ENCODE measurements around the gene SIGLECL1. TPM values are rescaled to one million over a fixed set of nuclear protein-coding genes. Genes with fewer than 3 reads are reported as not detected.

The SIGLECL1 gene
- total and polyA plus RNA-seq, 9 of the 15 experiments (the other 6 are each of a cell fraction or from before 2014, with no cell fraction given), result not detected

- Histone ChIP-seq H3K9me1 (ENCODE audit: control insufficient read depth, insufficient read depth, low read length) (no peaks in the 10 kb centered on the region), H3K27me3 (ENCODE audit: control insufficient read depth in 2 of 2, insufficient read depth in 2 of 2, low read length in 2 of 2) (peaks cover 9 to 50% of the 10 kb centered on the region in 2 experiments; a peak in 4 of 5 replicates), H3K9ac (ENCODE audit: insufficient read depth in 1 of 2, low read depth in 2 of 2, low read length in 2 of 2) (no peak overlapping the region), H3K9me3 (replicated peaks; ENCODE audit: control insufficient read depth, insufficient read depth, low read depth, low read length) (no peaks in the 10 kb centered on the region; the same call in 1 of the 2 replicates), H2AFZ (ENCODE audit: low read depth, low read length) (no peak overlapping the region), H4K20me1 (replicated peaks; ENCODE audit: control insufficient read depth, insufficient read depth, low read length) (peaks cover 6% of the 10 kb centered on the region; the same call in 1 of the 2 replicates), H3K27ac (ENCODE audit: extremely low read depth, low read depth, low read length) (no peak overlapping the region), H3K4me3 (no peak overlapping the region), H3K4me2 (ENCODE audit: insufficient read depth, low read length) (no peak overlapping the region), H3K79me2 (ENCODE audit: control insufficient read depth, insufficient read depth, low read length) (no peaks in the 10 kb centered on the region), H3K4me1 (replicated peaks in 1 of 2; ENCODE audit: control insufficient read depth in 2 of 2, insufficient read depth in 2 of 2, low read length in 2 of 2) (peaks cover 0 to 15% of the 10 kb centered on the region in 2 experiments; a peak in 3 of 5 replicates), H3K36me3 (ENCODE audit: control insufficient read depth, insufficient read depth, low read length) (no peaks in the 10 kb centered on the region)
- DNase-seq (ENCODE audit: extremely low read depth in 1 of 4, low spot score in 3 of 4) (no peak), FAIRE-seq (no peak), ATAC-seq (no peak)
- TF ChIP-seq CC2D1A (IDR thresholded peaks at IDR 0.05) (no peak), HBP1 (CRISPR knock-in tag; IDR thresholded peaks at IDR 0.05) (no peak), NBN (IDR thresholded peaks at IDR 0.05; ENCODE audit: low read depth) (no peak), BACH1 (tag; IDR thresholded peaks at IDR 0.05) (no peak), ZNF316 (IDR thresholded peaks at IDR 0.05) (no peak), CREB3 (tag; conservative IDR thresholded peaks at IDR 0.05; ENCODE audit: low read depth) (no peak), ZNF184 (CRISPR knock-in tag; IDR thresholded peaks at IDR 0.05) (no peak), SPI1 (IDR thresholded peaks at IDR 0.05; ENCODE audit: borderline replicate concordance, low read depth, low read length) (no peak), ZNF3 (CRISPR knock-in tag; IDR thresholded peaks at IDR 0.05) (no peak), AFF1 (IDR thresholded peaks at IDR 0.05; ENCODE audit: low read depth in 1 of 2, partially characterized antibody in 2 of 2) (no peak)
- ChIA-PET CTCF (ENCODE audit: low intra/inter-chr PET ratio) (no interaction called here), POLR2A (no interaction called here)
- no TSS peak for BruUV-seq (replicated peaks)
- in situ Hi-C loops (cut with MboI), result no loop called here
- intact Hi-C loops (cut with micrococcal nuclease), result no loop called here
- WGBS (ENCODE audit: insufficient coverage, low coverage, missing lambda C conversion rate), result 6% methylated on average over 4 of the region's 8 CpGs
Observed at GRCh38 chr19:51316688-51317087, 65.8 kb downstream of the SIGLECL1 start.
